Activated CD8-positive, alpha-beta memory T cell treated with anti-CD3 and anti-CD28 coated beads, Interleukin-2, amount 10 ng/mL, durations not matched to agents 7 days and 5 days (primary cell): ENCODE data around the gene COX8C. TPM values are rescaled to one million over a fixed set of nuclear protein-coding genes. Genes with fewer than 3 reads are reported as not detected.

ENCODE experiments used
- ATAC-seq: fragments of 150-1000 bp; cut with Tn5 transposase; one replicate; pipeline ENCODE4 v1.10.0; 2021; ENCODE audit warnings: moderate library complexity
- CTCF ChIA-PET: fragments of 350-600 bp; sonication (Branson Sonifier 250); formaldehyde crosslinking; loops from one replicate; lab custom pipeline; 2021; ENCODE audit warnings: antibody characterized with exemption; lab: Charles Lee
- DNase-seq: peaks from one replicate; pipeline ENCODE4 v3.0.0-alpha.2; 2020
- H3K27ac Mint-ChIP-seq: one replicate; pipeline ENCODE4 v1.8.0; 2021; ENCODE audit warnings: mild to moderate bottlenecking, mixed read lengths
- H3K27me3 Mint-ChIP-seq: one replicate; pipeline ENCODE4 v1.8.0; 2021; ENCODE audit warnings: mixed read lengths
- H3K36me3 Mint-ChIP-seq: one replicate; pipeline ENCODE4 v1.8.0; 2021; ENCODE audit warnings: mild to moderate bottlenecking, mixed read lengths
- H3K4me1 Mint-ChIP-seq: one replicate; pipeline ENCODE4 v1.8.0; 2021; ENCODE audit warnings: mixed read lengths
- H3K4me3 Mint-ChIP-seq: one replicate; pipeline ENCODE4 v1.8.0; 2021; ENCODE audit warnings: mild to moderate bottlenecking, moderate library complexity, mixed read lengths
- H3K9me3 Mint-ChIP-seq: one replicate; pipeline ENCODE4 v1.8.0; 2022; ENCODE audit warnings: low read depth, mixed read lengths
- total RNA-seq, 2 experiments: library from RNA; stranded (reverse); gene quantifications; one replicate each; pipeline ENCODE4 v1.2.3, GENCODE V29; 2021

COX8C gene, protein sequence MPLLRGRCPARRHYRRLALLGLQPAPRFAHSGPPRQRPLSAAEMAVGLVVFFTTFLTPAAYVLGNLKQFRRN
- not detected for total RNA-seq

GRCh38 chr14:93346926-93347721, at the start of gene COX8C:
Gene COX8C (plus strand): TSS chr14:93347182. CDS start chr14:93347269, 87 bp downstream.
- Mint-ChIP-seq H3K4me1 (no peaks in the 10 kb centered on the region), H3K27me3 (peaks cover 5% of the 10 kb centered on the region), H3K36me3 (peaks cover 1% of the 10 kb centered on the region), H3K27ac (no peak within 1 kb of the TSS), H3K4me3 (no peak within 1 kb of the TSS), H3K9me3 (no peaks in the 10 kb centered on the region)
- CTCF ChIA-PET: no interaction called here
- ATAC-seq (no peak), DNase-seq (no peak)

DNA sequence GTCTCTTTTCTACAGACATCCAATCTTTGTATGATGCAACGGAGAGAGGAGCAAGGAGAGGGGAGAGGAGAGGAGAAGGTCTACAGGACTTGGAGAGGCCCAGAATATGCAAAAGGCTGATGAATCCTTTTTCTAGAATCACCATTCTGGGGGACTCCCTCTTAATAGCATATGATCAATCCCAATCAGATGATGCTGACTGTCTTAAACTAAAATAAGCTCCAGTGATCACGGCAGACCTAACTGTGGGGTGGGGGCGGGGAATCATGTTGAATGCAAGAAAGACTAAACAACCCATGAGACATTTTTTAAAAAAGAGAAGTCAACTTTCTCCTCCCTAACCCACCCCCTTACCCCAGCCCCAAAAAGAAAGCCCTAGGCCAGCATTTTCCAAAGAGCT, 47.6 kb upstream of the COX8C start:
- Mint-ChIP-seq H3K27ac (no peak overlapping the region), H3K4me1 (no peaks in the 10 kb centered on the region), H3K9me3 (no peaks in the 10 kb centered on the region), H3K36me3 (no peaks in the 10 kb centered on the region), H3K27me3 (no peaks in the 10 kb centered on the region), H3K4me3 (no peak overlapping the region)
- CTCF ChIA-PET: no interaction called here
- DNase-seq: no peak
- no peak for ATAC-seq

DNA sequence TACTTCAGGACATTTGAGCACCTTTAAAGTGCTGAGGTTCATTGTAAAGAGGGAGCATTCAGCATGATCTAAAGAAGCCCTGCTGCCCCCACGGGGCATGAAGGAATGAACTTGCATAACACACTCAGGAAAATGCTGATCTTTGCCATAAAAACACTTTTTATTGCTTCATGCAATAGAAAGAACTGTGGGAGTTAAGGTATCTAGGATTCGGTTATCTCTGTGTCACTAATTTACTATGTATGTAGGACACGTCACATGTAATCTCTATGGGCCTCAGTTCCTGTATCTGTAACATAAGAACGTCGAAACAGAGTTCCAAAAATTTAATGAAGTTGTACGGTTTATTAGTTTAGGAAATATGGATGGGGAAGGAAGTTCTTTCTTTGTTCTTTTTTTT, 47.1 kb upstream of the COX8C start:
- no peaks in the 10 kb centered on the region for H3K4me1 Mint-ChIP-seq
- H3K36me3 Mint-ChIP-seq: no peaks in the 10 kb centered on the region
- no peak for ATAC-seq
- no peak overlapping the region for H3K4me3 Mint-ChIP-seq
- H3K9me3 Mint-ChIP-seq: no peaks in the 10 kb centered on the region
- no peaks in the 10 kb centered on the region for H3K27me3 Mint-ChIP-seq
- no peak overlapping the region for H3K27ac Mint-ChIP-seq
- CTCF ChIA-PET: no interaction called here
- no peak for DNase-seq

- CTCF ChIA-PET: no interaction called here
- no peaks in the 10 kb centered on the region for H3K27me3 Mint-ChIP-seq
- peaks cover 3% of the 10 kb centered on the region for H3K4me1 Mint-ChIP-seq
- DNase-seq (no peak), ATAC-seq (no peak)
- no peaks in the 10 kb centered on the region for H3K36me3 Mint-ChIP-seq
- no peak overlapping the region for H3K27ac Mint-ChIP-seq
- H3K4me3 Mint-ChIP-seq: no peak overlapping the region
- H3K9me3 Mint-ChIP-seq: no peaks in the 10 kb centered on the region
Measured at GRCh38 chr14:93301821-93302447, 45.0 kb upstream of the COX8C start.

GRCh38 chr14:93302688-93303581, 44.0 kb upstream of the COX8C start:
- CTCF ChIA-PET: no interaction called here
- DNase-seq: no peak
- H3K36me3 Mint-ChIP-seq: no peaks in the 10 kb centered on the region
- H3K4me1 Mint-ChIP-seq: peaks cover 6% of the 10 kb centered on the region
- no peaks in the 10 kb centered on the region for H3K9me3 Mint-ChIP-seq
- no peaks in the 10 kb centered on the region for H3K27me3 Mint-ChIP-seq
- no peak for ATAC-seq
- no peak overlapping the region for H3K4me3 Mint-ChIP-seq
- H3K27ac Mint-ChIP-seq: no peak overlapping the region

- DNase-seq: no peak
- Mint-ChIP-seq H3K9me3 (no peaks in the 10 kb centered on the region), H3K4me3 (no peak overlapping the region), H3K27me3 (no peaks in the 10 kb centered on the region), H3K27ac (no peak overlapping the region), H3K4me1 (peaks cover 6% of the 10 kb centered on the region), H3K36me3 (no peaks in the 10 kb centered on the region)
- no peak for ATAC-seq
- CTCF ChIA-PET: no interaction called here
Measured at GRCh38 chr14:93303659-93304058, 43.3 kb upstream of the COX8C start.

DNA sequence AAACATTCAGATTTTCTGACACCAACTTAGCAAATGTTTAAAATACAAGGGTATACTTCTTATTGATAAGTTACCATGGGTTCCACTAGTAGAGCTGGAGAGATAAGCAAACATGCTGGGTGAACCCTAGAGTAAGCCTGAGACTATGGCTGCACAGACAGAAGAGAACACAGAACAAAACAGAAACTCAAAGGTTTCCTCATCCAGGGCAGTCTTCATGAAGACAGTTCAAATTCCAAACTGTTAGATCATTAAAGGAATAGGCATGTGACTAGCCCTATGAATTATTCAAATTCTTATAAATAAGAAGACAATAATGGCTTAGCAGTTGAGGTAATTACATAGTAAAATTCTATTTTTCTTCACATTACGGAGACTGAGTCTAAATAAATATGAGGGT, 42.2 kb upstream of the COX8C start:
- H3K27ac Mint-ChIP-seq: no peak overlapping the region
- H3K4me1 Mint-ChIP-seq: peaks cover 6% of the 10 kb centered on the region
- CTCF ChIA-PET: interaction anchor here (1.0 kb wide), 1 partner anchor 13 kb away, joined by 3 read pairs; no protein-coding TSS in a partner anchor
- DNase-seq: no peak
- no peak for ATAC-seq
- H3K27me3 Mint-ChIP-seq: no peaks in the 10 kb centered on the region
- no peak overlapping the region for H3K4me3 Mint-ChIP-seq
- H3K9me3 Mint-ChIP-seq: no peaks in the 10 kb centered on the region
- no peaks in the 10 kb centered on the region for H3K36me3 Mint-ChIP-seq

- H3K27ac Mint-ChIP-seq: no peak overlapping the region
- H3K4me1 Mint-ChIP-seq: peaks cover 6% of the 10 kb centered on the region
- no peaks in the 10 kb centered on the region for H3K27me3 Mint-ChIP-seq
- H3K36me3 Mint-ChIP-seq: no peaks in the 10 kb centered on the region
- ATAC-seq (no peak), DNase-seq (no peak)
- CTCF ChIA-PET: interaction anchor here (1.0 kb wide), 1 partner anchor 12 kb away, joined by 3 read pairs; no protein-coding TSS in a partner anchor
- H3K9me3 Mint-ChIP-seq: no peaks in the 10 kb centered on the region
- no peak overlapping the region for H3K4me3 Mint-ChIP-seq
Measured at GRCh38 chr14:93305725-93306418, 41.1 kb upstream of the COX8C start.

DNA sequence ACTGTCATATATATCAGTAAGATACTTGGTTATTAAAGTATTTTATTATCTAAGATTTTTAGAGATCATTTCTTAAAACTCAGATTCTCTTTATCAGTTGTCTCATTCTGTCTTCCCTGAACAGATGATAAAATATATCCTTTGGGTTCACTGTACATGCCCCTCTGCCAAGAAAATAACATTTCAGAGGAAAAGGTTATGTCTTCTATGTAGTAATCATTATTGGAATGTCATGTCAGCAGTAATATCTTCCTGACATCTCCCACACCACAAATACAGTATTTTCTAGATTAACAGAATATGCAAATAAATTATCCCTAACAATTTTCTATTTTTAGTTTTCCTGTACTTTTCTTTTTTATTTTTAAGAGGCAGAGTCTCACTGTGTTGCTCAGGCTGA, 40.2 kb upstream of the COX8C start:
- Mint-ChIP-seq H3K9me3 (no peaks in the 10 kb centered on the region), H3K4me1 (peaks cover 6% of the 10 kb centered on the region), H3K36me3 (no peaks in the 10 kb centered on the region), H3K27ac (no peak overlapping the region), H3K4me3 (no peak overlapping the region), H3K27me3 (no peaks in the 10 kb centered on the region)
- CTCF ChIA-PET: no interaction called here
- ATAC-seq (no peak), DNase-seq (no peak)

- CTCF ChIA-PET: no interaction called here
- no peaks in the 10 kb centered on the region for H3K36me3 Mint-ChIP-seq
- H3K27ac Mint-ChIP-seq: no peak overlapping the region
Measured at GRCh38 chr14:93308686-93309345, 38.2 kb upstream of the COX8C start.

DNA sequence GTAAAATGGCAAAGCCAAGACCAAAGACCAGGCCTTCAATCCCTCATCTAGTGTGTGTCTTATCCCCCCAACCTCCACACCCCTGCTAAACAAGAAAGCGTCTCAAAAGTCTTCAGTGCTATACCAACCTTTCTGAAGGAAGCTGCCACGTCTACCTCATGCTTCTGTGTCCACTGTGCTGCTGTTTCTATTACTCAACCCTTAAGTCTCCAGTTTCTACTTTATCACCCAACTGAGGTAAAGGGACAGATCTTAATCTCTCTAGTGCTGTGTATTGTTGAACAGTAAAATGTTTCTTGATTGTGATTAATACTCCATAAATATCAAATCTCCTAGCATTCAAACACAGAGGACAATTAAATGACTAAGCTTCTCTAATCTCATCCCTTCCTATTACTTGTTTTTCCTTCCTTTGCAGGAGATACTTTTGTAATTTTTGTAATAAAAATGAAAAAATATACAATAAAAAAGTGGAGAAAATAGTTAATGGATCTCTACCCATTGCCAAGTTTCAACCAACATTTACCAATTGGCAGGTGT, 37.5 kb upstream of the COX8C start:
- DNase-seq: no peak
- no peaks in the 10 kb centered on the region for H3K27me3 Mint-ChIP-seq
- no peaks in the 10 kb centered on the region for H3K9me3 Mint-ChIP-seq
- CTCF ChIA-PET: no interaction called here
- H3K4me1 Mint-ChIP-seq: peaks cover 6% of the 10 kb centered on the region
- no peak overlapping the region for H3K27ac Mint-ChIP-seq
- H3K4me3 Mint-ChIP-seq: no peak overlapping the region
- no peaks in the 10 kb centered on the region for H3K36me3 Mint-ChIP-seq
- no peak for ATAC-seq

More at GRCh38 chr14:93308686-93309345, 38.2 kb upstream of the COX8C start:
- ATAC-seq (no peak), DNase-seq (no peak)
- Mint-ChIP-seq H3K27me3 (no peaks in the 10 kb centered on the region), H3K4me3 (no peak overlapping the region), H3K9me3 (no peaks in the 10 kb centered on the region), H3K4me1 (peaks cover 6% of the 10 kb centered on the region)

- CTCF ChIA-PET: interaction anchor here (0.7 kb wide), 1 partner anchor 126 kb away, joined by 3 read pairs; the partner anchor contains the start of genes LYSET and MOAP1
- no peaks in the 10 kb centered on the region for H3K27me3 Mint-ChIP-seq
- peaks cover 2% of the 10 kb centered on the region for H3K4me1 Mint-ChIP-seq
- H3K27ac Mint-ChIP-seq: no peak overlapping the region
- DNase-seq: no peak
- H3K4me3 Mint-ChIP-seq: no peak overlapping the region
- H3K36me3 Mint-ChIP-seq: no peaks in the 10 kb centered on the region
- ATAC-seq: no peak
- H3K9me3 Mint-ChIP-seq: no peaks in the 10 kb centered on the region
Measured at GRCh38 chr14:93311082-93311481, 35.9 kb upstream of the COX8C start.
